ENCODE measurements around the gene SYDE2.

DNA sequence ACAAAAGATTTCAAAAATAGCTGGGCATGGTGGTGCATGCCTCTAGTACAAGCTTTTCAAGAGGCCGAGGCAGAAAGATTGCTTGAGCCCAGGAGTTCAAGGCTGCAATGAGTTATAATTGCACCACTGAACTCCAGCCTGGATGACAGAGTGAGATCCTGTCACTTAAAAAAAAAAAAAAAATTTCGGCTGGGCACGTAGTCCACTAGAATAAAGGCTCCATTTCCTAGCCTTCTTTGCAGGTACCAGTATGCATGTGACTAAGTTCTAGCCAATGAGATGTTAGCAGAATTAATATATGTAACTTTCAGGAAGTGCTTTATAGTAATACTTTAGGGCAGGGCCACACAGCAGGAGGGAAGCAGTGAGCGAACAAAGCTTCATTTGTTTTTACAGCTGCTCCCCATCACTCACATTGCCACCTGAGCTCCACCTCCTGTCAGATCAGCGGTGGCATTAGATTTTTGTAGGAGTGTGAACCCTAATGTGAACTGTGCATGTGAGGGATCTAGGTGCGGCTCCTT lies 28.8 kb upstream of the SYDE2 start:
- no peak for TF ChIP-seq EZH2phosphoT487 (IDR thresholded peaks at IDR 0.05; ENCODE audit: low read depth, severe bottlenecking, unreplicated experiment)
- no peak for TF ChIP-seq CTCF (IDR thresholded peaks at IDR 0.05; ENCODE audit: poor library complexity)
- TF ChIP-seq EZH2 (IDR thresholded peaks at IDR 0.05; ENCODE audit: borderline replicate concordance), result no peak

All from hepatocyte (in vitro differentiated cells).